A549 (cell line): Measurements from ENCODE around the gene CCDC66.
"Not testable (repeated sequence)": the region's sequence is repeated elsewhere in the genome, so short reads cannot be mapped to it uniquely, and the experiment has no call there.

Experiments used
- CTCF ChIP-seq: fragments of >200 bp; sonication (Bioruptor Twin); formaldehyde crosslinking; IDR thresholded peaks from 3 replicates; pipeline ENCODE4 v1.5.1; 2016
- EHF ChIP-seq: fragments of 250-450 bp; sonication (Bioruptor Pico); IDR thresholded peaks from 2 replicates; pipeline ENCODE4 v1.5.0; 2020; ENCODE audit warnings: mild to moderate bottlenecking
- JUN ChIP-seq, 2 experiments: fragments of >200 bp; sonication (Bioruptor Twin); formaldehyde crosslinking; IDR thresholded peaks; 2 replicates in 1 of 2; 3 replicates in 1 of 2; pipeline ENCODE4 v1.6.1; 2016 to 2017
- KDM5A ChIP-seq: fragments of 200-600 bp; sonication (generic); IDR thresholded peaks from 2 replicates; pipeline ENCODE4 v1.6.1; 2016; ENCODE audit warnings: antibody characterized with exemption, mild to moderate bottlenecking
- MAZ ChIP-seq: fragments of 150-350 bp; IDR thresholded peaks from 2 replicates; pipeline ENCODE4 v1.6.1; 2014; ENCODE audit warnings: antibody characterized with exemption, low read depth, low read length, borderline replicate concordance
- MYC ChIP-seq: IDR thresholded peaks from 2 replicates; pipeline ENCODE4 v1.6.1; 2012; ENCODE audit warnings: mild to moderate bottlenecking, inconsistent platforms, low read length, improper control_type of control experiment, borderline replicate concordance
- POLR2A ChIP-seq: IDR thresholded peaks from 2 replicates; pipeline ENCODE4 v1.6.1; 2012; ENCODE audit warnings: mild to moderate bottlenecking, low read length
- USF2 ChIP-seq: fragments of 450-650 bp; IDR thresholded peaks from 2 replicates; pipeline ENCODE4 v1.6.1; 2014; ENCODE audit warnings: antibody characterized with exemption
- TF ChIP-seq, protein P1 (sequence below): fragments of 200-600 bp; sonication (generic); IDR thresholded peaks from 2 replicates; pipeline ENCODE4 v1.6.1; 2016; ENCODE audit warnings: antibody characterized with exemption, mild to moderate bottlenecking, moderate library complexity

- TF ChIP-seq EHF; CTCF; USF2; MYC; POLR2A; MAZ; KDM5A; JUN (IDR thresholded peaks at IDR 0.05): not testable (repeated sequence)
- TF ChIP-seq, protein P1, sequence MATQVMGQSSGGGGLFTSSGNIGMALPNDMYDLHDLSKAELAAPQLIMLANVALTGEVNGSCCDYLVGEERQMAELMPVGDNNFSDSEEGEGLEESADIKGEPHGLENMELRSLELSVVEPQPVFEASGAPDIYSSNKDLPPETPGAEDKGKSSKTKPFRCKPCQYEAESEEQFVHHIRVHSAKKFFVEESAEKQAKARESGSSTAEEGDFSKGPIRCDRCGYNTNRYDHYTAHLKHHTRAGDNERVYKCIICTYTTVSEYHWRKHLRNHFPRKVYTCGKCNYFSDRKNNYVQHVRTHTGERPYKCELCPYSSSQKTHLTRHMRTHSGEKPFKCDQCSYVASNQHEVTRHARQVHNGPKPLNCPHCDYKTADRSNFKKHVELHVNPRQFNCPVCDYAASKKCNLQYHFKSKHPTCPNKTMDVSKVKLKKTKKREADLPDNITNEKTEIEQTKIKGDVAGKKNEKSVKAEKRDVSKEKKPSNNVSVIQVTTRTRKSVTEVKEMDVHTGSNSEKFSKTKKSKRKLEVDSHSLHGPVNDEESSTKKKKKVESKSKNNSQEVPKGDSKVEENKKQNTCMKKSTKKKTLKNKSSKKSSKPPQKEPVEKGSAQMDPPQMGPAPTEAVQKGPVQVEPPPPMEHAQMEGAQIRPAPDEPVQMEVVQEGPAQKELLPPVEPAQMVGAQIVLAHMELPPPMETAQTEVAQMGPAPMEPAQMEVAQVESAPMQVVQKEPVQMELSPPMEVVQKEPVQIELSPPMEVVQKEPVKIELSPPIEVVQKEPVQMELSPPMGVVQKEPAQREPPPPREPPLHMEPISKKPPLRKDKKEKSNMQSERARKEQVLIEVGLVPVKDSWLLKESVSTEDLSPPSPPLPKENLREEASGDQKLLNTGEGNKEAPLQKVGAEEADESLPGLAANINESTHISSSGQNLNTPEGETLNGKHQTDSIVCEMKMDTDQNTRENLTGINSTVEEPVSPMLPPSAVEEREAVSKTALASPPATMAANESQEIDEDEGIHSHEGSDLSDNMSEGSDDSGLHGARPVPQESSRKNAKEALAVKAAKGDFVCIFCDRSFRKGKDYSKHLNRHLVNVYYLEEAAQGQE: not testable (repeated sequence)
Observed at GRCh38 chr3:56584275-56584674, 27.3 kb downstream of the CCDC66 start.
